Hepatocyte (in vitro differentiated cells): ENCODE results near the gene CCDC91.

Experiments used
- EZH2 ChIP-seq: fragments of 200-600 bp; sonication (generic); IDR thresholded peaks from 2 replicates; pipeline ENCODE4 v1.6.1; 2016; ENCODE audit warnings: antibody characterized with exemption, mild to moderate bottlenecking, borderline replicate concordance
- TF ChIP-seq, protein P1 (sequence below): fragments of 200-600 bp; sonication (generic); IDR thresholded peaks from 2 replicates; pipeline ENCODE4 v1.5.1; 2016; ENCODE audit warnings: antibody characterized with exemption, mild to moderate bottlenecking; ENCODE audit not compliant: poor library complexity

DNA sequence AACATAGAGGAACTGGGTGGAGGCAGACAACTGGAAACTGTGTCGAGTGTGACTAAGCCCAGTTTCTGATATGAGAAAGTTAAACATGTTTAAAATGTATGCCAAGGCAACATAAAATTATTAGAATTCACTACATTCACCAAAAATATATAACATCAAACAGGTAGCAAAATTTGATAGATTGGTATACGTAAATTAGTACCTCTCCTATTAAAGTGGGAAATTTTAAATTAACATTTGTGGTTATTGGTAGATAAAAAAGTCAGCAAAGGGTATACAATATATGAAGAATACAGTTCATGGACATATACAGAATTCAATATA is 53.0 kb downstream of the CCDC91 start:
- TF ChIP-seq, protein P1, sequence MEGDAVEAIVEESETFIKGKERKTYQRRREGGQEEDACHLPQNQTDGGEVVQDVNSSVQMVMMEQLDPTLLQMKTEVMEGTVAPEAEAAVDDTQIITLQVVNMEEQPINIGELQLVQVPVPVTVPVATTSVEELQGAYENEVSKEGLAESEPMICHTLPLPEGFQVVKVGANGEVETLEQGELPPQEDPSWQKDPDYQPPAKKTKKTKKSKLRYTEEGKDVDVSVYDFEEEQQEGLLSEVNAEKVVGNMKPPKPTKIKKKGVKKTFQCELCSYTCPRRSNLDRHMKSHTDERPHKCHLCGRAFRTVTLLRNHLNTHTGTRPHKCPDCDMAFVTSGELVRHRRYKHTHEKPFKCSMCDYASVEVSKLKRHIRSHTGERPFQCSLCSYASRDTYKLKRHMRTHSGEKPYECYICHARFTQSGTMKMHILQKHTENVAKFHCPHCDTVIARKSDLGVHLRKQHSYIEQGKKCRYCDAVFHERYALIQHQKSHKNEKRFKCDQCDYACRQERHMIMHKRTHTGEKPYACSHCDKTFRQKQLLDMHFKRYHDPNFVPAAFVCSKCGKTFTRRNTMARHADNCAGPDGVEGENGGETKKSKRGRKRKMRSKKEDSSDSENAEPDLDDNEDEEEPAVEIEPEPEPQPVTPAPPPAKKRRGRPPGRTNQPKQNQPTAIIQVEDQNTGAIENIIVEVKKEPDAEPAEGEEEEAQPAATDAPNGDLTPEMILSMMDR, result no peak
- TF ChIP-seq EZH2, result no peak
